ENCODE measurements around the gene IL13. TPM values are rescaled to one million over a fixed set of nuclear protein-coding genes. Genes with fewer than 3 reads are reported as not detected.
"Not testable (repeated sequence)": the region's sequence is repeated elsewhere in the genome, so short reads cannot be mapped to it uniquely, and the experiment has no call there.

IL13 gene
- total RNA-seq, 1 donor from 2014 or later = 231 TPM

GRCh38 chr5:132680780-132681475, 23.0 kb downstream of the IL13 start:
- Mint-ChIP-seq H3K9me3 (no peaks in the 10 kb centered on the region), H3K27ac (no peak overlapping the region), H3K4me3 (no peak overlapping the region), H3K27me3 (no peaks in the 10 kb centered on the region), H3K36me3 (ENCODE audit: low read depth) (peaks cover 11% of the 10 kb centered on the region), H3K4me1 (peaks cover 17% of the 10 kb centered on the region)
- no peak for DNase-seq
- intact Hi-C loops (cut with micrococcal nuclease) = no loop called here

- intact Hi-C loops (cut with micrococcal nuclease) = no loop called here
- peak; percentile 49 for DNase-seq
- peaks cover 12% of the 10 kb centered on the region for H3K4me1 Mint-ChIP-seq
Measured at GRCh38 chr5:132681476-132681831, 23.5 kb downstream of the IL13 start.

GRCh38 chr5:132681983-132682382, 24.0 kb downstream of the IL13 start:
- Mint-ChIP-seq H3K4me3 (no peak overlapping the region), H3K9me3 (no peaks in the 10 kb centered on the region), H3K4me1 (peaks cover 9% of the 10 kb centered on the region)

More at GRCh38 chr5:132681476-132681831, 23.5 kb downstream of the IL13 start:
- no peak overlapping the region for H3K4me3 Mint-ChIP-seq
- H3K27me3 Mint-ChIP-seq = no peaks in the 10 kb centered on the region
- no peak overlapping the region for H3K27ac Mint-ChIP-seq
- no peaks in the 10 kb centered on the region for H3K9me3 Mint-ChIP-seq
- peaks cover 11% of the 10 kb centered on the region for H3K36me3 Mint-ChIP-seq (ENCODE audit: low read depth)

GRCh38 chr5:132684491-132684890, 26.5 kb downstream of the IL13 start:
- intact Hi-C loops (cut with micrococcal nuclease) = no loop called here
- Mint-ChIP-seq H3K9me3 (no peaks in the 10 kb centered on the region), H3K27ac (no peak overlapping the region), H3K4me1 (peaks cover 25% of the 10 kb centered on the region), H3K4me3 (no peak overlapping the region), H3K27me3 (no peaks in the 10 kb centered on the region), H3K36me3 (ENCODE audit: low read depth) (peaks cover 17% of the 10 kb centered on the region)
- DNase-seq = no peak

More at GRCh38 chr5:132681983-132682382, 24.0 kb downstream of the IL13 start:
- intact Hi-C loops (cut with micrococcal nuclease) = no loop called here
- Mint-ChIP-seq H3K36me3 (ENCODE audit: low read depth) (peaks cover 11% of the 10 kb centered on the region), H3K27ac (no peak overlapping the region), H3K27me3 (no peaks in the 10 kb centered on the region)
- peak; percentile 44 for DNase-seq

- H3K4me3 Mint-ChIP-seq = no peak overlapping the region
- H3K27me3 Mint-ChIP-seq = no peaks in the 10 kb centered on the region
- peak; percentile 55 for DNase-seq
- no peaks in the 10 kb centered on the region for H3K9me3 Mint-ChIP-seq
- peaks cover 14% of the 10 kb centered on the region for H3K36me3 Mint-ChIP-seq (ENCODE audit: low read depth)
- H3K27ac Mint-ChIP-seq = peak overlapping the region; percentile 63
- intact Hi-C loops (cut with micrococcal nuclease) = no loop called here
- H3K4me1 Mint-ChIP-seq = peaks cover 26% of the 10 kb centered on the region
Measured at GRCh38 chr5:132684922-132685720, 27.1 kb downstream of the IL13 start.

- intact Hi-C loops (cut with micrococcal nuclease) = no loop called here
Measured at GRCh38 chr5:132686193-132686592, 28.2 kb downstream of the IL13 start.

GRCh38 chr5:132687995-132688394, 30.0 kb downstream of the IL13 start:
- intact Hi-C loops (cut with micrococcal nuclease) = loop anchor here (2.0 kb wide), 4 partner anchors 17 to 63 kb away; no protein-coding TSS in a partner anchor
- DNase-seq = peak; percentile 85
- peaks cover 32% of the 10 kb centered on the region for H3K4me1 Mint-ChIP-seq
- peak overlapping the region; percentile 16 for H3K4me3 Mint-ChIP-seq
- peak overlapping the region; percentile 38 for H3K27ac Mint-ChIP-seq
- no peaks in the 10 kb centered on the region for H3K9me3 Mint-ChIP-seq
- H3K36me3 Mint-ChIP-seq (ENCODE audit: low read depth) = peaks cover 20% of the 10 kb centered on the region
- no peaks in the 10 kb centered on the region for H3K27me3 Mint-ChIP-seq

More at GRCh38 chr5:132686193-132686592, 28.2 kb downstream of the IL13 start:
- no peak overlapping the region for H3K27ac Mint-ChIP-seq
- no peak overlapping the region for H3K4me3 Mint-ChIP-seq
- H3K4me1 Mint-ChIP-seq = peaks cover 26% of the 10 kb centered on the region
- H3K36me3 Mint-ChIP-seq (ENCODE audit: low read depth) = peaks cover 16% of the 10 kb centered on the region
- H3K27me3 Mint-ChIP-seq = no peaks in the 10 kb centered on the region
- H3K9me3 Mint-ChIP-seq = no peaks in the 10 kb centered on the region
- DNase-seq = peak; percentile 50

- peaks cover 32% of the 10 kb centered on the region for H3K4me1 Mint-ChIP-seq
- H3K4me3 Mint-ChIP-seq = peak overlapping the region; percentile 25
- DNase-seq = peak; percentile 69
- H3K27me3 Mint-ChIP-seq = no peaks in the 10 kb centered on the region
- no peaks in the 10 kb centered on the region for H3K9me3 Mint-ChIP-seq
- H3K36me3 Mint-ChIP-seq (ENCODE audit: low read depth) = peaks cover 21% of the 10 kb centered on the region
- peak overlapping the region; percentile 81 for H3K27ac Mint-ChIP-seq
- intact Hi-C loops (cut with micrococcal nuclease) = loop anchor here (2.0 kb wide), 4 partner anchors 16 to 62 kb away; no protein-coding TSS in a partner anchor
Measured at GRCh38 chr5:132688536-132689339, 30.8 kb downstream of the IL13 start.

GRCh38 chr5:132689513-132689912, 31.5 kb downstream of the IL13 start:
- Mint-ChIP-seq H3K27me3 (no peaks in the 10 kb centered on the region), H3K4me1 (peaks cover 32% of the 10 kb centered on the region), H3K4me3 (no peak overlapping the region), H3K36me3 (ENCODE audit: low read depth) (peaks cover 24% of the 10 kb centered on the region), H3K27ac (no peak overlapping the region), H3K9me3 (no peaks in the 10 kb centered on the region)
- no peak for DNase-seq
- intact Hi-C loops (cut with micrococcal nuclease) = loop anchor here (2.0 kb wide), 4 partner anchors 15 to 61 kb away; no protein-coding TSS in a partner anchor

- Mint-ChIP-seq H3K9me3 (no peaks in the 10 kb centered on the region), H3K36me3 (ENCODE audit: low read depth) (peaks cover 25% of the 10 kb centered on the region)
Measured at GRCh38 chr5:132690156-132690555, 32.2 kb downstream of the IL13 start.

GRCh38 chr5:132691755-132692631, 34.0 kb downstream of the IL13 start:
- DNase-seq; H3K27me3 Mint-ChIP-seq; H3K9me3 Mint-ChIP-seq; intact Hi-C loops (cut with micrococcal nuclease): not testable (repeated sequence)
- Mint-ChIP-seq H3K27ac (peak overlapping the region; percentile 23), H3K4me1 (peaks cover 25% of the 10 kb centered on the region), H3K4me3 (peak overlapping the region; percentile 1), H3K36me3 (ENCODE audit: low read depth) (peaks cover 32% of the 10 kb centered on the region)

More at GRCh38 chr5:132690156-132690555, 32.2 kb downstream of the IL13 start:
- no peak for DNase-seq
- H3K27me3 Mint-ChIP-seq = no peaks in the 10 kb centered on the region
- intact Hi-C loops (cut with micrococcal nuclease) = no loop called here
- H3K27ac Mint-ChIP-seq = no peak overlapping the region
- H3K4me1 Mint-ChIP-seq = peaks cover 28% of the 10 kb centered on the region
- H3K4me3 Mint-ChIP-seq = no peak overlapping the region

- Mint-ChIP-seq H3K36me3 (ENCODE audit: low read depth) (peaks cover 36% of the 10 kb centered on the region), H3K4me1 (peaks cover 24% of the 10 kb centered on the region), H3K27ac (no peak overlapping the region), H3K27me3 (no peaks in the 10 kb centered on the region), H3K4me3 (no peak overlapping the region), H3K9me3 (no peaks in the 10 kb centered on the region)
- intact Hi-C loops (cut with micrococcal nuclease) = no loop called here
- no peak for DNase-seq
Measured at GRCh38 chr5:132692632-132692967, 34.6 kb downstream of the IL13 start.

GRCh38 chr5:132695956-132696355, 38.0 kb downstream of the IL13 start:
- intact Hi-C loops (cut with micrococcal nuclease) = no loop called here
- no peak for DNase-seq
- Mint-ChIP-seq H3K36me3 (ENCODE audit: low read depth) (peaks cover 58% of the 10 kb centered on the region), H3K4me3 (no peak overlapping the region), H3K27ac (no peak overlapping the region), H3K4me1 (peaks cover 14% of the 10 kb centered on the region), H3K9me3 (no peaks in the 10 kb centered on the region), H3K27me3 (no peaks in the 10 kb centered on the region)

Measured in activated CD4-positive, alpha-beta T cell treated with anti-CD3 and anti-CD28 coated beads, Interleukin-2, amount 10 ng/mL, durations not matched to agents 24 days and 14 days (primary cell).